HCT116 (cell line): ENCODE results near the gene CD247. TPM values are rescaled to one million over a fixed set of nuclear protein-coding genes. Genes with fewer than 3 reads are reported as not detected.

ENCODE experiments used
- ATAC-seq: fragments of 200-7000 bp; cut with Tn5 transposase; 2 replicates; pipeline ENCODE4 v1.9.1; 2020; ENCODE audit warnings: mild to moderate bottlenecking, moderate library complexity
- BruUV-seq: library from RNA; stranded (reverse); fragments of 400-500 nt; replicated peaks from 2 replicates; lab custom pipeline; 2021; lab: Mats Ljungman, UMichigan
- CTCF ChIA-PET: fragments of 300-600 bp; sonication (Branson Sonifier 250); formaldehyde crosslinking; loops from one replicate; lab custom pipeline; 2021; ENCODE audit warnings: antibody characterized with exemption; lab: Charles Lee
- POLR2A ChIA-PET: fragments of 300-600, 350-600 bp; sonication (Branson Sonifier 250); formaldehyde crosslinking; loops from one replicate; lab custom pipeline; 2021; ENCODE audit warnings: antibody characterized with exemption; lab: Charles Lee
- RAD21 ChIA-PET, 2 experiments: fragments of 300-600 bp; sonication (Branson Sonifier 250); formaldehyde crosslinking; loops; one replicate each; lab custom pipeline; 2023; ENCODE audit warnings: low total read pairs in 2 of 2; ENCODE audit not compliant: uncharacterized antibody in 2 of 2, unreplicated experiment in 2 of 2, low non-redundant PET in 1 of 2; lab: Charles Lee
- DNase-seq: peaks from one replicate; pipeline ENCODE4 v3.0.0-alpha.2; 2010; ENCODE audit warnings: low read depth, low spot score
- H2AFZ ChIP-seq: fragments of 200-600 bp; shearing (Covaris generic), sonication (generic); 2 replicates; pipeline ENCODE4 v1.6.1; 2017; ENCODE audit warnings: low read depth, mixed run types, mixed read lengths, antibody characterized with exemption, low read length; ENCODE audit not compliant: poor library complexity, severe bottlenecking
- H3K27ac ChIP-seq: 2 replicates; pipeline ENCODE4 v1.5.1; 2012; ENCODE audit warnings: low read depth, low read length
- H3K27me3 ChIP-seq: fragments of 200-600 bp; sonication (generic); 2 replicates; pipeline ENCODE4 v1.6.1; 2016; ENCODE audit warnings: mixed run types, low read length, mixed read lengths; ENCODE audit not compliant: insufficient read depth
- H3K36me3 ChIP-seq, 2 experiments: fragments of 200-500 bp in 1 of 2; fragments of 200-600 bp in 1 of 2; sonication (Bioruptor generic) in 1 of 2; sonication (generic) in 1 of 2; 2 replicates each; pipeline versions ENCODE4 v1.5.1 to v1.6.1; 2014 to 2016; ENCODE audit warnings: low read length in 2 of 2, inconsistent platforms in 1 of 2, mixed read lengths in 1 of 2, mixed run types in 1 of 2; ENCODE audit not compliant: insufficient read depth in 2 of 2, control insufficient read depth in 1 of 2
- H3K4me1 ChIP-seq, 2 experiments: fragments of 200-600 bp in 1 of 2; sonication (generic) in 1 of 2; 2 replicates each; pipeline versions ENCODE4 v1.5.1 to v1.6.1; 2012 to 2017; ENCODE audit warnings: low read length in 2 of 2, inconsistent platforms in 1 of 2, mild to moderate bottlenecking in 1 of 2, mixed read lengths in 1 of 2, mixed run types in 1 of 2, moderate library complexity in 1 of 2; ENCODE audit not compliant: insufficient read depth in 2 of 2, control insufficient read depth in 1 of 2
- H3K4me2 ChIP-seq: fragments of 200-600 bp; sonication (generic); 2 replicates; pipeline ENCODE4 v1.6.1; 2017; ENCODE audit warnings: mixed run types, low read length, mixed read lengths
- H3K4me3 ChIP-seq, 2 experiments: fragments of 200-600 bp in 1 of 2; sonication (generic) in 1 of 2; replicated peaks in 1 of 2; 2 replicates each; pipeline ENCODE4 v1.5.1; 2011 to 2016; ENCODE audit warnings: low read length in 2 of 2, control low read depth in 1 of 2, low read depth in 1 of 2, mild to moderate bottlenecking in 1 of 2, mixed read lengths in 1 of 2, mixed run types in 1 of 2
- H3K79me2 ChIP-seq: fragments of 200-600 bp; sonication (generic); 2 replicates; pipeline ENCODE4 v1.6.1; 2017; ENCODE audit warnings: mild to moderate bottlenecking, mixed run types, low read length, moderate library complexity, mixed read lengths; ENCODE audit not compliant: insufficient read depth
- H3K9ac ChIP-seq: fragments of 200-600 bp; sonication (generic); 2 replicates; pipeline ENCODE4 v1.6.1; 2016; ENCODE audit warnings: low read length, mixed read lengths
- H3K9me2 ChIP-seq: fragments of 200-600 bp; sonication (generic), shearing (Covaris generic); 2 replicates; pipeline ENCODE4 v1.6.1; 2017; ENCODE audit warnings: mixed run types, mild to moderate bottlenecking, moderate library complexity; ENCODE audit not compliant: insufficient read depth
- H3K9me3 ChIP-seq, 2 experiments: fragments of 200-500 bp in 1 of 2; fragments of 200-600 bp in 1 of 2; sonication (Bioruptor generic) in 1 of 2; sonication (generic) in 1 of 2; 2 replicates each; pipeline ENCODE4 v1.6.1; 2014 to 2017; ENCODE audit warnings: low read length in 2 of 2, mixed read lengths in 2 of 2, inconsistent platforms in 1 of 2, low read depth in 1 of 2, mild to moderate bottlenecking in 1 of 2, mixed run types in 1 of 2, moderate library complexity in 1 of 2; ENCODE audit not compliant: control insufficient read depth in 1 of 2, insufficient read depth in 1 of 2
- H4K20me1 ChIP-seq: fragments of 200-600 bp; sonication (generic), shearing (Covaris generic); 2 replicates; pipeline ENCODE4 v1.6.1; 2017; ENCODE audit warnings: mixed run types, mild to moderate bottlenecking, moderate library complexity; ENCODE audit not compliant: insufficient read depth
- CTCF ChIP-seq, 3 experiments: fragments of 200-600 bp in 1 of 3; sonication (generic) in 1 of 3; IDR thresholded peaks in 2 of 3; conservative IDR thresholded peaks in 1 of 3; 2 replicates each; pipeline ENCODE4 v1.5.1; 2012 to 2017; ENCODE audit warnings: low read depth in 2 of 3, low read length in 2 of 3, antibody characterized with exemption in 1 of 3, borderline replicate concordance in 1 of 3, control low read depth in 1 of 3, mild to moderate bottlenecking in 1 of 3, mixed read lengths in 1 of 3, mixed run types in 1 of 3, moderate library complexity in 1 of 3; ENCODE audit not compliant: insufficient read depth in 1 of 3
- EGR1 ChIP-seq: IDR thresholded peaks from 2 replicates; pipeline ENCODE4 v1.6.1; 2012; ENCODE audit warnings: low read depth
- ELF1 ChIP-seq: IDR thresholded peaks from 2 replicates; pipeline ENCODE4 v1.6.1; 2012; ENCODE audit warnings: low read depth, borderline replicate concordance
- EZH2 ChIP-seq: fragments of 200-600 bp; sonication (generic); IDR thresholded peaks from 2 replicates; pipeline ENCODE4 v1.6.1; 2017; ENCODE audit warnings: antibody characterized with exemption, mixed run types
- POLR2AphosphoS5 ChIP-seq: IDR thresholded peaks from 2 replicates; pipeline ENCODE4 v1.6.1; 2011; ENCODE audit warnings: mild to moderate bottlenecking, low read depth, low read length, moderate library complexity
- RAD21 ChIP-seq: IDR thresholded peaks from 2 replicates; pipeline ENCODE4 v1.6.1; 2012; ENCODE audit warnings: low read depth, mild to moderate bottlenecking
- REST ChIP-seq: IDR thresholded peaks from 2 replicates; pipeline ENCODE4 v1.6.1; 2012; ENCODE audit warnings: low read depth
- SP1 ChIP-seq: IDR thresholded peaks from 2 replicates; pipeline ENCODE4 v1.6.1; 2012; ENCODE audit warnings: low read depth
- SRF ChIP-seq: IDR thresholded peaks from 2 replicates; pipeline ENCODE4 v1.6.1; 2012; ENCODE audit warnings: low read depth
- TCF7L2 ChIP-seq: IDR thresholded peaks from 2 replicates; pipeline ENCODE4 v1.7.0; 2011; ENCODE audit warnings: borderline replicate concordance, inconsistent platforms; ENCODE audit not compliant: insufficient read depth, insufficient read length; ENCODE audit errors: extremely low read depth
- YY1 ChIP-seq: IDR thresholded peaks from 2 replicates; pipeline ENCODE4 v1.6.1; 2011; ENCODE audit warnings: low read length, low read depth, moderate library complexity, mild to moderate bottlenecking; ENCODE audit not compliant: insufficient replicate concordance; ENCODE audit errors: extremely low read depth
- ZFX ChIP-seq: fragments of 450-650 bp; IDR thresholded peaks from 2 replicates; pipeline ENCODE4 v1.6.1; 2017
- ZNF274 ChIP-seq: fragments of 200-500 bp; sonication (Bioruptor generic); IDR thresholded peaks from 2 replicates; pipeline ENCODE4 v1.6.1; 2014; ENCODE audit warnings: mild to moderate bottlenecking, low read depth, low read length, inconsistent platforms
- intact Hi-C: fragments of 100-400 bp; cut with micrococcal nuclease; formaldehyde crosslinking; loops from 2 replicates; pipeline ENCODE4 v1.10.0; 2022
- total RNA-seq: library from RNA; stranded (reverse); gene quantifications from one replicate; pipeline ENCODE4 v1.2.1, GENCODE V29; 2021; ENCODE audit not compliant: unreplicated experiment

CD247 gene
- total RNA-seq, 1 experiment from 2014 or later: 0.57 TPM

GRCh38 chr1:167404908-167405307 lies 113.4 kb downstream of the CD247 start:
- Histone ChIP-seq H3K4me1 (peaks cover 0 to 4% of the 10 kb centered on the region in 2 experiments; a peak in 1 of 4 replicates), H3K27me3 (no peaks in the 10 kb centered on the region), H3K4me3 (no peak overlapping the region), H3K27ac (no peak overlapping the region), H4K20me1 (no peaks in the 10 kb centered on the region), H3K9me3 (no peaks in the 10 kb centered on the region), H3K9ac (no peak overlapping the region), H3K79me2 (no peaks in the 10 kb centered on the region), H2AFZ (no peak overlapping the region), H3K36me3 (no peaks in the 10 kb centered on the region; a peak in 1 of 4 replicates), H3K4me2 (no peak overlapping the region), H3K9me2 (no peaks in the 10 kb centered on the region)
- DNase-seq (no peak), ATAC-seq (no peak)
- BruUV-seq: no TSS peak
- ChIA-PET POLR2A (no interaction called here), RAD21 (no interaction called here), CTCF (no interaction called here)
- TF ChIP-seq REST: no peak
- TF ChIP-seq POLR2AphosphoS5: no peak
- TF ChIP-seq ELF1: no peak
- TF ChIP-seq EZH2: no peak
- no peak for TF ChIP-seq ZFX
- no peak for TF ChIP-seq RAD21
- TF ChIP-seq SP1: no peak
- no peak for TF ChIP-seq ZNF274
- TF ChIP-seq YY1: no peak
- TF ChIP-seq TCF7L2: no peak
- no peak for TF ChIP-seq SRF
- no peak for TF ChIP-seq EGR1
- no peak for TF ChIP-seq CTCF (IDR thresholded peaks at IDR 0.05 in 2 of 3, conservative IDR thresholded peaks at IDR 0.05 in 1 of 3; ENCODE audit: borderline replicate concordance in 1 of 3, insufficient read depth in 1 of 3, low read depth in 2 of 3, low read length in 2 of 3)
- intact Hi-C loops: no loop called here
